GM19035 (cell line): ENCODE results near the gene ABTB1.

Experiments
- ATAC-seq: cut with Tn5 transposase; IDR thresholded peaks from one replicate; pipeline ENCODE4 v1.9.1; 2021; ENCODE audit not compliant: unreplicated experiment

ABTB1 gene

DNA sequence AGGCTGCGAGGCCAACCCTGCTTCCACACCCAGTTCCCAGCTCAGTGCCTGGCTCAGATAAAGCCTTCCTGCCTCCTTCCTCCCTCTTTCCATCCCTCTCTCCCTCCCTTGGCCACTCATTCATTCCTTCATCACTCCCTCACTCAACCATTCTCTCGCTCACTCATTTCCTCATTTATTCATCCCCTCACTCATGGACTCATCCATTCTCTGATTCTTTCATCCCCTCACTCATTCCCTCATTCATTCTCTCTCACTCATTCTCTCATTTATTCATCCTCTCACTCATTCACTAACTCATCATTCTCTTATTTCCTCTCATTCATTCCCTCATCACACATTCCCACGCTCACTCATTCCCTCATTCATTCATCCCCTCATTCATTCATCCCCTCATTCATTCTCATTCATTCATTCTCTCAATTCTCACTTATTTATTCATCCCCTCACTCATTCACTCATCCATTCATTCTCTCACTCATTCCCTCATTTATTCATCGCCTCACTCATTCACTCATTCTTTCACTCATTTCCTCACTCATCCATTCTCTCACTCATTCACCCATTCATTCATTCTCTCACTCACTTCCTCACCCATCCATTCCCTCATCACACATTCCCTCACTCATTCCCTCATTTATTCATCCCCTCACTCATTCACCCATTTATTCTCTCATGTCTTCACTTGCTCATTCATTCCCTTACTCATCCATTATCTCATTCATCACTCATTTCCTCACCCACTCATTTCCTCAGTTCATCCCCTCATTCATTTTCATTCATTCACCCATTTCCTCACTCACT lies 13.2 kb downstream of the ABTB1 start:
- no peak for ATAC-seq

DNA sequence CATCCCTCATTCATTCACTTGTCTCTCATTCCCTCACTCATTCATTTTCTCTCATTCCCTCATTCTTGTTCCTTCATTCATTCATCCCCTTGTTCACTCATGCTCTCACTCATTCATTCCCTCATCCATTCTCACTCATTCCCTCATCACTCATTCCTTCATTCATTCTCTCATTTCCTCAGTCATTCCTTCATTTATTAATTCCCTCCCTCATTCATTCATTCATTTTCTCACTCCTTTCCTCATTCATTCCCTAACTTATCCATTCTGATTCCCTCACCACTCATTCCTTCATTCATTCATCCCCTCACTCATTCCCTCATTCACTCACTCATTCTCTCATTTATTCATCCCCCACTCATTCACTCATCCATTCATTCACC lies 13.8 kb downstream of the ABTB1 start:
- ATAC-seq, result no peak

DNA sequence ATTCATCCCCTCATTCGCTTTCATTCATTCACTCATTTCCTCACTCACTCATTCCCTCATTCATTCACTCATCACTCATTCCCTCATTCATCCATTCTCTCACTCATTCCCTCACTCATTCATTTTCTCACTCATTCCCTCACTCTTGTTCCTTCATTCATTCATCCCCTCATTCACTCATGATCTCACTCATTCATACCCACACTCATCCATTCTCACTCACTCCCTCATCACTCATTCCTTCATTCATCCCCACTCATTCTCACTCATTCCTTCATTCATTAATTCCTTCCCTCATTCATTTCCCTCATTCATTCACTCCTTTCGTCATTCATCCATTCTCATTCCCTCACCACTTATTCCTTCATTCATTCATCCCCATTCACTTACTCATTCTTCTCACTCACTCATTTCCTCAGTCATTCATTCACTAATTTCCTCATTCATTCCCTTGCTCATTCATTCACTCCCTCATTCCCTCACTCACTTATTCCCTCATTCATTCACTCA lies 14.5 kb downstream of the ABTB1 start:
- ATAC-seq, result no peak

DNA sequence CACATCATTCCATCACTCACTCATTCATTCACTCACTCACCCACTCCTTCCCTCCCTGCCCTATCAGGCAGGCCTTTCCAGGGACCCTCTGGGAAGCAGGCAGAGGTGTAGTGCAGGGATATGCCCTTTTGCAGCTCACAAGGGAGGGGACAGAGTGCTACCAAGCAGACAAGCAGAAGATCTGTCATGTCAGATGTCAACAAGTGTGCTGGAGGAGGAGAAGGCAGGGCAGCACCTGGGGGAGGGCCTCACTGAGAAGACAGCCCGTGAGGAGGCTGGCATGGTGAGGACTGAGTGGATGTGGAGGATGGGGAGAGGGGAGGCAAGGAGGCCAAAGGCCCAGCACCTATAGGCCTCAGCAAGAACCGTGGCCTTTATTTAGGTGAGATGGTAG lies 15.3 kb downstream of the ABTB1 start:
- no peak for ATAC-seq

DNA sequence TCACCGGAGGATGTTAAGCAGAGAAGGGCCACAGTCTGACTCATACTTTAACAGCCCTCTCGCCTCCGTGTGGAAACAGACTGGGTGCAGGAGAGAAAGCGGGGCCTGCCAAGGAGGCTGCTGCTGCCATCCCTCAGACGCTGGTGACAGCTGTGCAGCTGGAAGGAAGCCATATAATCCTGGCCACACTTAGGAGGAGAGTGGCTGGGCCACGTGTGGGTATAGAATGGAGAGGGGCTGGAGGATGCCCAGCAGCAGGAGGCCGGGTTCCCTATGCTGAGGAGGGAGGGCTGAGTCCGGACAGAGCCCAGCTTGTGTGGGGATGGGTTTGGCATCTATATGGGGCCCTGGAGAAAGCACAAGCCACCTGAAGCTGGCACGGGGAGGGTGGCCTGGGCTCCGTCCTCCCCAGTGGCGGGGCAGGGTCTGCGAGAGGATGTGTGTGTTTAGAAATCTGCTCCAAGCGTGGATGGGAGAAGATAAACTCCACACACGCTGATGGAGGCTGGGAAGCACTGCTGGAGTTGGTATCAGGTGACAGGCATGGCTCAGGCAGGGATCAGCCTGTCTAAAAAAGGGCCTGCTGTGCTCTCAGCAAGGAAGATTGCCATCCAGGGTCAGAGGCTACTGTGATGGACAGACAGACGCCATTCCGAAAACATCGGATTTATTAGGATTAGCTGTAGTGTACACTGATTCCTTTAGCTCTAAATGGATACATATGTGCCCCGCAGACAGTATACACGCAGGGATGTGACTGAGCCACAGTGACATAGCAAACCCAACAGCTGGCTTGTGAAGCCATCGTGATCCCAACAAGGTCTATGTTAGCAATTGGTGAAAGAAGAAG lies 15.9 kb downstream of the ABTB1 start:
- no peak for ATAC-seq

DNA sequence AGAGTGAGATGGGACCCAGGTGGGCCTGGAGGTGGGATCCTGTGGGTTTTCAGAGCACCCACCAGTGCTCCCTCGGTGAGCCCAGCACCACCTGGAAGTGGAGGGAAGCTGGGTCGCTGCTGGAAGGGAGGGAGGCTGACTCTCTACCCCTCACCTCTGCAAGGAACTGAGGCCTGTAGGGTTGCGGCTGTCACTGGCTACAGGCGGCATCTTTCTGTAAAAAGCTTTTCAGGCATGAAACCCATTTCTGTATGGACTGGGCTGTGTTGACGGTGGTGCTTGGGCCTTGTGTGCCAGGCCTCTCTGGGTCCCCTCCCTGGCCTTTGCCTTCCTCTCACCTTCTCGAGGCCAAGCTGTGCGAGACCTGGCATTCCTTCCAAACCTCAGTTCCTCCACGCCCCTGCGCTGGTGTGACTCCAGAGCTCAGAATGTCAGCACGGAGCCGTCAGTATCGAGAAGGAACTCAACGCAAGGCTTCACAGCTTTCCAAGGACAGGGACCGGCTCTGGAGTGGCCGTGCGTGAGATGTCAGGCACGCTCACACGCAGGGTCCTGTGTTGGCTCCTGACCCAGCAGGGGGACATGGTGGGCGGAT lies 16.6 kb downstream of the ABTB1 start:
- no peak for ATAC-seq

DNA sequence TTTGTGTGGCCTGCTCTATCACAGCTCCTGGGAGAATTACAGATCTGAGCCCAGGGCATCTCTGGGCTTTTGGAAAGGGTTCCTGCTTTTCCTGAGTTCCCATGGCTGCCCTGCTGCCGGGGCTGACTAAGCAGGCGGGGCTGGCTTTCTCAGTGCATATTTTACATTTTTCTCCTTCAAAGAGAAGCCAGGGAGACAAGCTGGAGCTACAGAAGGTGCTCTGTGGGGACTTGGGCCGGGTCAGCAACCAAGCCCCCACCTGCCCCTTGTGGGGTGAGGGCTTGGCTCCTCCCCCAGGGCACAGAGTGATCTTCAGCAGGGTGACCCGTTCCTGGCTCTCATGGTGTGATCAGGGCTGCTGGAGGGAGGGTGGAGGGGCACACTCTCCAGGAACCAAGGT lies 17.4 kb downstream of the ABTB1 start:
- no peak for ATAC-seq

DNA sequence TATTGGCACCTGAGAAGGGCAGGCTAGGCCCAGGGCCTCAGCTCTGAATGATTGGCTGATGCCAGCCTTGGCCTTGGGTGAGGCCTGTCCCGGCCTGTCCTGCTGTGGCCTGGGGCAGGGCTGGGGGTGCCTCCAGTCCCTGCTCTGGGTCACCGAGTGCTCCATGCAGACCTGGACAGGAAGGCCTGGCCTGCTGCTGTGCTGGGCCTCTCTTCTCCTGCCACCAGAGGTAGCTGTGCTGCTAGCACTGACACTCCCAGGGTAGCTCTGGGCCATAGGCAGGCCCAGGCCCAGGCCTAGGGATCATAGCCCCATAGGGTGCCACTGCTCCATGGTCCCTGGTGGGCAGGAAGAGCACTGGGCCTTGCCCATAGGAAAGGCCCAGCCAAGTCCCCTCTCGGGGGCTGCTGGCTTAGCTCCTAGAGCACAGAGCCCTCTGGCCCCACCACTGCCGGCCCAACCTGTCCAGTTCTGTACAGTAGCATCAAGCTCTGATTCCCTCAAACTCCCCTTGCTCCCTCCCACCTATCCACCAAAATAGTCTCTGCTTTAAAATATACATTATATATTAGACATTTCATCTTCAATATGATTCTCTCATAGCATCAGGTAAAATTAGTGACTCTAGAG lies 18.2 kb downstream of the ABTB1 start:
- ATAC-seq, result no peak

DNA sequence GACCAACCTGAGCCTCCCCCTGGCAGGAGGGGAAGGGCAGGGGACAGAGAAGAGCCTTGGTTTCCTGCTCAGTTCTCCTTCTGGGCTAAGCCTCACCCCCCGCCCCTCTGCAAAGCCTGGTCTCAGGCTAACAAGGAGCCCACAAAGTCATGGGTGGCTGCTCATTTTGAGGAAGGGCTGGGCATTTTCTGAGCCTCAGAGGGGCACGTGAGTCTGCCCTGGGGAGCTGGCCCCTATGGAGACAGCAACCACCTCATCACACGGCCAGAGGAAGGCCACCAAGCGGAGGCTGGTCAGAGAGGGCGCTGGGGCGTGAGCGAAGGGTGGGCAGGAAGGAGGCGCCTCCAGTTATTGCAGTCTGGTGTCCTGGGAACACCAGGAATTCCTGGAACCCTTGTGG lies 18.7 kb downstream of the ABTB1 start:
- ATAC-seq, result no peak

DNA sequence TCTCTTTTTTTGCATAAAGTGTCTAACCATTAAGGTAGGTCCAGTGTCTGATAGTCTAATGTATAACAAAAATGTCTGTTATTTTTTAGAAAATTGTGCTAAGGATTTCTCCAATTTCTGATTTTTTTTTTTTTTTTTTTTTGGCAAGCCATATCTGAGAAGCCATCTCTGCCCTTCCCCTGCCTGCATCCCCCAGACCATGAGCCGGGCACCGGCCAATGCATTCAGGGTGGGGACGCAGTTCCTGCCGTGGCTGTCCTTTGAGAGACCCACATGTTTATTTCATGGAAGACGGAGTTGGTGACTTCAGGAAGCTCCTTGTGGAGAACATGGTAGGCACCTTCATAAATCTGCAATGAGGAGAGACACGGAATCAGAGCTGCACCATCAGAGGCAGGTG lies 19.2 kb downstream of the ABTB1 start:
- no peak for ATAC-seq

DNA sequence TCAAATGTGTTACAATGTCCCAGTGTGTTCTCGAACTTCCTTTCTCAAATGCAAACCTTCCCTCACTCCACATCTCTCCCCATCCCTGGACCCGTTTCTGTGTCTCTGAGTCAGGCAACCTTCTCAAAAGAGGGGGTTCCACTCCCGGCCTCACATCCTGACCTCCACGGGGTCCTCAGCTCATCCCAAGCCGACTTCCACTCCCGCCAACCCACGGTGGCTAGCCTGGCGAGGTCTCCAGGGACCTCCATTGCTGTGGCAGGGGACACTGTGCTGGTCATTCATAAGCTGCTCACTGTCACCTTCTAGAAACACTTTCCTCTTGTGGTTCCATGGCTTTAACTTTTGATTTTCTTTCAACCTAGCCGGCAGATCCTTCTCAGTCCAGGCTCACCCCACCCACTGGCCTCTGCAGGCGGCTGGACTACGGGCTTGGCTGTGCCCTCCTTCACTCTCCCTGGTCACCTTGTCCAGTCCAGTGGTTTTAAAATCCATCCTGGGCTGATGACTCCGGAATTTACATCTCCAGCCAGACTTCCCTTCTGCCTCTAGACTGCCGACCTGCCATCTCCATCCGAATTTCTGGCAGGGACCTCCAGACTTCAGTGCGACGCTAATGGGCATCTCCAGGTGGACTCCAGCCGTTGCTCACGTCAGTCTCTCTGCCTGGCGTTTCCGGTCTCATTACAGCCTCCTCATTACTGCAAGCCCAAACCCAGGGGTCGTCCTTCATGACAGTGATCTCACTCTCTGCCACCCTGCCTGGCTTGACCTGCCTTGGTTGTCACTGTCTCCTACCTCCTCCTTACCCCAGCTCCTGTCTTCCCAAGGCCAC lies 20.0 kb downstream of the ABTB1 start:
- ATAC-seq, result no peak

DNA sequence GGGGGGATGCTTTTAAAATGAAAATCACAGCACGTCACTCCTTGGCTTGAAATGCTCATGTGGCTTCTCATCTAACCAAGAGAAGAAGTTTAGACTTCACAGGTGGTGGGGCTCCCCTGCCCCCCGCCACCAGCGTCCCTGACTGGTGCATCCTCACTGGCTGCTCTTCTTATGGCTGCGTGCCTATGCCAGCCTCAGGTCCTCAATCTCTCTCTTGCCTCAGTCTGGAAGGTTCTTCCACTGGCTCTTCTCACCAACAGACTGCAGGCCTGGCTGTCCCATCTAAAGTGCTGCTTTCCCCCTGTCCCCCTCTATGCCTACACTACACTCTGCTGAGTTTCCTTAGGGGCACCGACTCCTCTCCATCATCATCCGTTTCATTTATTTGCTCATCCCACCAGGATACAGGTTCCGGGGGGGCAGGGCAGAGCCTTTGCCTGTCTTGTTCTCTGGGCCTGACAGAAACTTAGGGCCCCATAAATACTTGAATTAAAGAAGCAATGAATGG lies 20.6 kb downstream of the ABTB1 start:
- ATAC-seq, result no peak

DNA sequence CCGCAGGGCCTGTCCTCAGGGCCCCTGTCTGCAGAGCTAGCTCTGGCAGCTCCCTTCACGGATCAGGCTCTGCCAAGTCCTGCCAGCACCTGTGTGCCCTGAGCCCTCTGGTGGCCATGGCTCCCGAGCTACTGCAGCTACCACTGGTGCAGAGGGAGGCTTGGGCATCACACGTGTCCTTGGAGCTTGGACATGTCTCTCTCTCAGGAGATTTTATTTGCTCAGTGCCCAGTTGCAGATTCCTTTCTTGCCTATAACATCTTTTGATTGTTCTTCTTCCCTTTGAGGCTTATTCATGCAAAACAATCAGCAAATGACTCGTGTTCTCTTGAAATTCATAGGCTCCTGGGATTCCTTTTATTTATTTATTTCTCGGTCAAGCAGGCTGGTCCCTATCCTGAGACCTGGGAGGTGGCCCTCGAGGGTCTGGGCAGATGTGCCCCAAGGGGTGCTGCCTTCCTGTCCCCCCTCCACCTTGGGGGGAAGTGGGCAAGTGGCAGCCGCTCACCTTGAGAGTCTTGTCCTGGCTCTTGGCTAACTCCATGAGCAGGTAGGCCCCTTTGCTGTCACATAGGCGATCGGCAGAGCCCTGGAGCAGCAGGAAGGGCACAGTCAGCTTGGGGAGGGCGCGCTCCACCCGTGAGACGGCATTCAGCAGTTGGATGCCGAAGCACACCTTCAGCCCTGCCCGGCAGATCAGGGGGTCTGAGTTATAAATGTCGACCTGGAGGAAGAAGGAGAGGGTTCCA lies 21.9 kb downstream of the ABTB1 start:
- ATAC-seq, result no peak

DNA sequence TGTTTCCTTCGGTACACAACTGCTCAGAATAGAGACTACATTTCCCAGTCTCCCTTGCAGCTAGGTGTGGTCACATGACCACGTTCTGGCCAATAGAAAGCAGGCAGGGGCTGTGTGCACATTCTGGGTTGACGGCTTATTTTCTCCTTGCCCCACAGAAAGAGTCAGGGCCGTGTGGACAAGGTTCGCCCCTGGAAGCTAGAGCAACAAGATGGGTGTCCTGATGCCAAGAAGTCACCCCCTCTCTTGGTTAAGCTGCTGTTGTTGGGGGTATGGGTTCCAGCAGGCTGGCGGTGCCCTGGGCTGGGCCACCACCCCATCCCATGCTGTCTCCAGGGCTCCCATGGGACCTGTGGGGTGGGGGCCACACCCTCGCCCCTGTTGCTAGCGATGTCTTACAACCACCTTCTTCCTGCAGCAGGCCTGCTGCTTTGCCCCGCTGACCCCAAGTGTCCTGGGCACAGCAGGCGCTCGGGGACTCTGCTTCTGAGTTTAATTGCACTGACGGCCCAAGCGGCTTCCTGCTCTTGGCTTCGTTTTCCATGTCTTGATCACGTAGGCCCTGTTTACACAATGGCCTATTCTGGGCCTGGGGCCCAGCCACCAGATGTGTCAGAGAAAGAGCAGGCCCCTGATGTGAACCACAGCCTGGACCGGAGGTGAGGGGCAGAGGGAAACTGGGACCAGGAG lies 24.9 kb downstream of the ABTB1 start:
- ATAC-seq, result peak; percentile 83

DNA sequence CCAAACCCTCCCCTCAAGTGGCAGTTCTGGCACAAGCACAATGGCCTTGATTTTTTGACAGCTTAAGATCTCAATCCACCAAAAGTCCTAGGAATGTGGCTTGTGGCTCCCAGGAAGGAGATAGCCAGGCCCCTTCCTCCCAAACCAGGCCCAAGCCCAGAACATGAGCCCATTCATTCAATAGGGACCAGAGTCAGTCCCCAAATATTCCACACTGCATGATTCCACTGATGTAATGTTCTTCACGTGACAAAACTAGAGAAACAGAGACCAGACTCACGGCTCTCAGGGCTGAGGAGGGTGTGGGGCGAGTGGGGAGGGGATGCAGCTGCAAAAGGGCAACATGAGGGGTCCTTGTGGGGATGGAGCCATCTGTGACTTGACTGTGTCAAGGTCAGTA lies 25.5 kb downstream of the ABTB1 start:
- no peak for ATAC-seq

DNA sequence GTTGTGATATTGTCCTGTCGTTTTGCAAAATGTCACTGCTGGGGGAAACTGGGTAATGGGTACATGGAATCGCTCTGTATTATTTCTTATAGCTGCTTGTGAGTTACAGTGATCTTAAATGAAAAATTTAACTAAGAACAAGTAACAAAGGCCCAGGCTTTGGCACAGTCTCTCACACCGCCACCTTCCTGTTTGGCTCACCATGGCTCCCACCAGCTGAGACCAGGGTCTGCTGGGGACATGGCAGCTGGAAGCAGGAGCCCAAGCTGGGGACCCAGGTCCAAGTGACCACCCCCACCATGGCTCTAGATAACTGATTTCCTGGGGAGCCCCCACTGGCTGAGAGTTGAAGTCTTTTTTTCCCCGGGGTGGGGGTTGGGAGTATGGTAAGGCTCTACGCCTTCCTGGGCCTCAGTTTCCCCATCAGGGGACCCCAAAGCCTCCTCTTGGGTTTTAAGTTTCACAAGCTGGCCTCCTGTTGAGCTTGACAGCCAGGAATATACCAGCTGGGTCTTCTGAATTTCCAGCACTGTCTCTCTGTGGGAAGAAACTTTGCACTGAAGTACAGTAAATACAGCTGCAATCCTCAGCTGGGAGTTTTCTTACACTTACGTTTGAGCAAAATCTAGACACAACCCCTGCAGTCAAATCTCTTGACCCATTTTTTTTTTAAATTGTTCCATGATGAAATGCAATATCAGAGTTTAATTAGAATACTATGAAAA lies 26.1 kb downstream of the ABTB1 start:
- ATAC-seq, result no peak

DNA sequence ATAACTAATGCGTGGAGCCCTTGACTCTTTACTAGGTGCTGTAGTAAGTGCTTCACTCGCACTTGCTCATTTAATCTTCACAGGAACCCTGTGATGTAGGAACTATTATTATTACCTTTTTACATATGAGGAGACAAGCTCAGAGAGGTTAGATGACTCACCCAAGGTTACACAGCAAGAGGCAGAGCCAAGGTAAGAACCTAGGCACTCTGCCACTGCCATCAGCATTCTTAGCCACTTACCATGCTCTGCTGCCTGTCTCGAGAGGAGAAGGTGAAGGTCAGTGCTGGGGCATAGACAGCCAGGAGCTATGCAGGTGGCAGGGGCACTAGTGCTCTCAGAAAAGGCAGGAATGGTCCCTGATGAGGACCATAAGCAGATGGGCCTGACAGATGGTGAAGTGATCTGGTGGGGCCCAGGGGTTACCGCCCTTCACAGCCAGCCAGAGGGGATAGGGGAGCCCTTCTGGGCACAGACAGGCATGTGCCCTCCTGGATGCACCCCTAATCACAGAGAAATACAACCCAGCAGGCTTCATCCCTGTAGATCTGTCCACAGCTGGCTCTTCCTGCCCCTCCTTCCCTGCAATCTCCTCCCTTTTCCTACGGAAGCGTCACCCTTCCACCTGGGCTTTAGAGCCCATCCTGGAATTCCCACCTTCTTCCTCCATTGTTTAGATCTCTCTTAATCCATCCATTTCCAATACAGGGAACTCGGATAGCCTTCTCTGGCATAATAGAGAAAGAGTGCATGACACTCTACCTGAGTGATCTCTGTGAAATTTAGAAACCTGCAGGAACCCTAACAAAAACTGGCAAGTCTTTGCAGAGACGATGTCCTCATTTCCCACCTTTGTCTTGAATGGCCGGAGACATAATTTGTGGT lies 26.9 kb downstream of the ABTB1 start:
- ATAC-seq, result no peak
